Prostate gland (tissue), 2 donors: Measurements from ENCODE around the gene KPNA4.

Experiments used
- CTCF ChIP-seq, 4 experiments: fragments of 200-600 bp in 2 of 4; fragments of 450-650 bp in 2 of 4; sonication (generic) in 2 of 4; IDR thresholded peaks; 1 replicate in 3 of 4; 2 replicates in 1 of 4; pipeline ENCODE4 v1.5.1; 2016 to 2019; ENCODE audit warnings: antibody characterized with exemption in 4 of 4, mild to moderate bottlenecking in 2 of 4, moderate library complexity in 2 of 4
- POLR2A ChIP-seq: fragments of 450-650 bp; IDR thresholded peaks from one replicate; pipeline ENCODE4 v1.6.1; 2016; ENCODE audit warnings: antibody characterized with exemption, mild to moderate bottlenecking

- TF ChIP-seq POLR2A = no peak
- TF ChIP-seq CTCF (IDR thresholded peaks at IDR 0.05) = no peak
These were observed 105.9 kb downstream of the KPNA4 start for GRCh38 chr3:160459450-160459970.
